ENCODE data around the gene TRIM44. TPM values are rescaled to one million over a fixed set of nuclear protein-coding genes. Genes with fewer than 3 reads are reported as not detected.

TRIM44 gene
- total RNA-seq, 6 experiments from 2014 or later, result 13.9 to 37.1 (median 31.9) TPM

DNA sequence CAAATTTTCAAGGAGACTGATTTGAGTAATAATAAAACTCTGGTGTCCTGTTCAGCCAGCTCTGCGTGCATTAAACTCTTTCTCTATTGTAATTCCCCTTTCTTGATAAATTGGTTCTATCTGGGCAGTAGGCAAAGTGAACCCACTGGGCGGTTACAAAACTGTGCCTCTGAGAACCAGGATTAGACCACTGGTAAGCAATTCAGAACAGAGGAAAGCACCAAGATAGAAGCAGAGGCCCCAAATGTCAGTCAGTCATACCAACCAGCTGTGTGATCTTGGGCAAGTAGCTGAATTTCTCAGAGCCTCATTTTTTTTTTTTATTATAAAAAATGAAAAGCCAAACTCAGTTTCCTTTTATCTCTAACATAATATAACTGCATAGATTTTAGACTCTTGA, 54.9 kb downstream of the TRIM44 start:
- Histone ChIP-seq H3K27ac (no peak overlapping the region), H3K27me3 (no peaks in the 10 kb centered on the region), H3K4me1 (no peaks in the 10 kb centered on the region), H3K36me3 (no peaks in the 10 kb centered on the region), H3K4me3 (no peak overlapping the region), H3K9me3 (no peaks in the 10 kb centered on the region)
- DNase-seq (no peak), ATAC-seq (no peak)
- TF ChIP-seq POLR2A (IDR thresholded peaks at IDR 0.05), result no peak
- TF ChIP-seq, protein P1, sequence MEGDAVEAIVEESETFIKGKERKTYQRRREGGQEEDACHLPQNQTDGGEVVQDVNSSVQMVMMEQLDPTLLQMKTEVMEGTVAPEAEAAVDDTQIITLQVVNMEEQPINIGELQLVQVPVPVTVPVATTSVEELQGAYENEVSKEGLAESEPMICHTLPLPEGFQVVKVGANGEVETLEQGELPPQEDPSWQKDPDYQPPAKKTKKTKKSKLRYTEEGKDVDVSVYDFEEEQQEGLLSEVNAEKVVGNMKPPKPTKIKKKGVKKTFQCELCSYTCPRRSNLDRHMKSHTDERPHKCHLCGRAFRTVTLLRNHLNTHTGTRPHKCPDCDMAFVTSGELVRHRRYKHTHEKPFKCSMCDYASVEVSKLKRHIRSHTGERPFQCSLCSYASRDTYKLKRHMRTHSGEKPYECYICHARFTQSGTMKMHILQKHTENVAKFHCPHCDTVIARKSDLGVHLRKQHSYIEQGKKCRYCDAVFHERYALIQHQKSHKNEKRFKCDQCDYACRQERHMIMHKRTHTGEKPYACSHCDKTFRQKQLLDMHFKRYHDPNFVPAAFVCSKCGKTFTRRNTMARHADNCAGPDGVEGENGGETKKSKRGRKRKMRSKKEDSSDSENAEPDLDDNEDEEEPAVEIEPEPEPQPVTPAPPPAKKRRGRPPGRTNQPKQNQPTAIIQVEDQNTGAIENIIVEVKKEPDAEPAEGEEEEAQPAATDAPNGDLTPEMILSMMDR (IDR thresholded peaks at IDR 0.05), result no peak
- intact Hi-C loops (cut with DNase I), result no loop called here
- WGBS (ENCODE audit: insufficient coverage, low coverage, low lambda C conversion rate, missing lambda C conversion rate), result 100% methylated on average over 2 of the region's 2 CpGs

DNA sequence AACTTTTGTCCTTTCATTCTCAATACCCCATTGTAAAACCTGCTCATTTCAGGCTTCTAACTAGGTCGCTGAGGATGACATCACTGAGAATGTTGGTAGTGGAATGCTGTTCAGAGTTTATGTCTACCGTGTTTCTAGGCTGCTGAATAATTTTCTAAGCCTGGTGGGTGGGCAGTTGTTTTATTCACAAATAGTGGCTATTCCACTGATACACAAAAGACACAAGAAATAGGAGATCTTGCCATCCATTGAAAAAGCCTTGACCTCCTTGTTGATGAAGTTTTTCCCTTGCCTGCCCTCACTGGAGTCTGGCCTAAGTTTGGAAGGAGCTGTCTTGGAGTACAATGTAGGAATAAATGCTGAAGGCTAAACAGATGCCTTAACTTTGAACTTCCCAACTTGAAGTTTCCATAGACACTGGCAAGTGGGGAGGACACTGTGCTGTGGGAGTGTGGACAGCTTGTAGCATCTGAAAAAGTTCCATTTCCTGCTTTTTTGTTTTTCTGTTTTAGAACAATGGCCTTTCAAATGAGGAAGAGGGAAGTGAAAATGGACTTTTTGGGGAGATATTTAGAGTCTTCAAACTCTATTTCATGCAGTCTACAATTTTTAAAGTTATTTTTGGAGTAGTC, 59.2 kb downstream of the TRIM44 start:
- Histone ChIP-seq H3K36me3 (peaks cover 0 to 6% (median 3%) of the 10 kb centered on the region in 4 donors), H3K27ac (no peak overlapping the region), H3K4me3 (no peak overlapping the region), H3K4me1 (no peaks in the 10 kb centered on the region), H3K27me3 (no peaks in the 10 kb centered on the region), H3K9me3 (no peaks in the 10 kb centered on the region)
- 55% methylated on average over 2 of the region's 2 CpGs for WGBS (ENCODE audit: insufficient coverage, low coverage, low lambda C conversion rate, missing lambda C conversion rate)
- ATAC-seq (peak in 2 of 4 donors; percentile 25 to 53), DNase-seq (no peak)
- intact Hi-C loops (cut with DNase I), result no loop called here
- TF ChIP-seq, protein P1 (IDR thresholded peaks at IDR 0.05), result no peak
- no peak for TF ChIP-seq POLR2A (IDR thresholded peaks at IDR 0.05)

DNA sequence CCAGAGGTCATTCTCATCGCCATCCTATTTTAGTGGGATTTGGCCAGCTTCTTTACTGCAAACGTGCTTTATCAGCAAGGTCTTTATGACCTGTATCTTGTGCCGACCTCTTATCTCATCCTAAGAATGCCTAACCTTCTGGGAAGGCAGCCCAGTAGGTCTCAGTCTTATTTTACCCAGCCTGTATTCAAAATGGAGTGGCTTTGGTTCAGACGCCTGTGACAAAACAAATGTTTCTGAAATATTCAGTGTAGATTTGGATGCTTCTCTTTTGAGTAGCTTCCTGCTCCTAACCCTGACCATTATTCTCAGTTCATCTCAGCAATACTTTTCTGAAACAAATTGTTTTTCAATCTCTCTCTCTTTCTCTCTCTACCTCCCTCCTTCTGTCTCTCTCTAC, 60.1 kb downstream of the TRIM44 start:
- 80% methylated on average over 4 of the region's 4 CpGs for WGBS (ENCODE audit: insufficient coverage, low coverage, low lambda C conversion rate, missing lambda C conversion rate)
- Histone ChIP-seq H3K4me1 (peaks cover 0 to 8% (median 0%) of the 10 kb centered on the region in 4 donors), H3K9me3 (no peaks in the 10 kb centered on the region), H3K36me3 (peaks cover 0 to 6% (median 3%) of the 10 kb centered on the region in 4 donors), H3K4me3 (no peak overlapping the region), H3K27me3 (no peaks in the 10 kb centered on the region), H3K27ac (no peak overlapping the region)
- intact Hi-C loops (cut with DNase I), result no loop called here
- DNase-seq (no peak), ATAC-seq (no peak)
- TF ChIP-seq POLR2A (IDR thresholded peaks at IDR 0.05), result no peak
- TF ChIP-seq, protein P1 (IDR thresholded peaks at IDR 0.05), result no peak

DNA sequence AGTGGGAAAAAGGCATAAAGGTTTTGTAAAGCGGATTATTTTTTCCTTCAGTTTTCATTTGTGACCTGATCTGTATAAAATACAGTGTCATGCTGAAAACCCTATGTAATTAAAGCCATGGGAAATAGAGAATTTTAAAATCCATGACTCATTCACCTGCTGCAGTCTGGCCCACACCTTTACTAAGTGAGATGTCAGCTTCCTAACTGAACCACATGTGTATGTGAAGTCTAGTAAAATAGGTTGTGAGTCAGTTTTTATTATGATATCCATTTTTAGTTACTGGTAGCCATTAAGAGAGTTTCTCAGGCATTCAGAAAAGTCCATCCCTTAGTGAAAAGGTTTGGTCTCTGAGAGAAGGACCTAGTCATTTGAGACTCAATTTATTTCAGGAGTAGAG, 60.9 kb downstream of the TRIM44 start:
- TF ChIP-seq, protein P1 (IDR thresholded peaks at IDR 0.05), result no peak
- TF ChIP-seq POLR2A (IDR thresholded peaks at IDR 0.05), result no peak
- ATAC-seq (no peak), DNase-seq (no peak)
- Histone ChIP-seq H3K27ac (no peak overlapping the region), H3K4me3 (no peak overlapping the region), H3K4me1 (peaks cover 0 to 9% (median 0%) of the 10 kb centered on the region in 4 donors), H3K27me3 (no peaks in the 10 kb centered on the region), H3K9me3 (no peaks in the 10 kb centered on the region), H3K36me3 (peaks cover 0 to 6% (median 3%) of the 10 kb centered on the region in 4 donors)
- intact Hi-C loops (cut with DNase I), result no loop called here
- WGBS (ENCODE audit: insufficient coverage, low coverage, low lambda C conversion rate, missing lambda C conversion rate), result 100% methylated on average over 1 of the region's 1 CpG

All from right lobe of liver (tissue), 6 donors.